ENCODE data around the gene CPT1B.

- TF ChIP-seq SUZ12 (IDR thresholded peaks at IDR 0.05; ENCODE audit: extremely low read depth, insufficient read depth, insufficient read length) = no peak
- TF ChIP-seq ZNF274 (IDR thresholded peaks at IDR 0.05; ENCODE audit: low read depth, low read length) = no peak
- no peak for TF ChIP-seq YY1 (IDR thresholded peaks at IDR 0.05; ENCODE audit: insufficient read depth, insufficient read length)
Observed at GRCh38 chr22:50621948-50622722, 43.9 kb upstream of the CPT1B start.

All from NT2/D1 (cell line).